K562 (cell line): ENCODE measurements around the gene WSCD1.

Experiments used
- ATF3 ChIP-seq, 2 experiments: fragments of 450-650 bp in 1 of 2; sonication (generic) in 1 of 2; formaldehyde crosslinking in 1 of 2; IDR thresholded peaks in 1 of 2; conservative IDR thresholded peaks in 1 of 2; 2 replicates each; pipeline versions ENCODE4 v1.6.1 to v1.8.1; 2016 to 2023; ENCODE audit warnings: mild to moderate bottlenecking in 2 of 2, moderate library complexity in 2 of 2, inconsistent platforms in 1 of 2, missing genetic modification reagents in 1 of 2
- CTCF ChIP-seq, 3 experiments: IDR thresholded peaks in 2 of 3; conservative IDR thresholded peaks in 1 of 3; 2 replicates each; pipeline ENCODE4 v1.5.1; 2011 to 2012; ENCODE audit warnings: low read length in 3 of 3, mild to moderate bottlenecking in 3 of 3, control low read depth in 2 of 3, improper control_type of control experiment in 1 of 3, inconsistent platforms in 1 of 3, low read depth in 1 of 3, mixed read lengths in 1 of 3, moderate library complexity in 1 of 3; ENCODE audit not compliant: insufficient read depth in 2 of 3
- ETV1 ChIP-seq: fragments of 450-650 bp; conservative IDR thresholded peaks from 2 replicates; pipeline ENCODE4 v1.6.1; 2016; ENCODE audit warnings: missing genetic modification characterization, control low read depth, low read depth, missing compliant biosample characterization
- GABPA ChIP-seq: fragments of 200-800 bp; sonication (Bioruptor generic); conservative IDR thresholded peaks from 2 replicates; pipeline ENCODE4 v1.6.1; 2016; ENCODE audit warnings: low read depth, missing genetic modification characterization, missing compliant biosample characterization
- HNRNPK ChIP-seq: fragments of 200-400 bp; formaldehyde crosslinking; IDR thresholded peaks from one replicate; pipeline ENCODE4 v1.6.1; 2018; ENCODE audit warnings: mild to moderate bottlenecking, low read depth, low read length; ENCODE audit not compliant: poor library complexity, severe bottlenecking
- ILK ChIP-seq: fragments of 450-650 bp; IDR thresholded peaks from 2 replicates; pipeline ENCODE4 v1.6.1; 2016; ENCODE audit warnings: missing genetic modification characterization, low read depth, mild to moderate bottlenecking, missing compliant biosample characterization, moderate library complexity, borderline replicate concordance
- NFE2L1 ChIP-seq: fragments of 450-650 bp; IDR thresholded peaks from 2 replicates; pipeline ENCODE4 v1.6.1; 2016; ENCODE audit warnings: missing genetic modification characterization, low read depth, mild to moderate bottlenecking, missing compliant biosample characterization, moderate library complexity, borderline replicate concordance
- POLR2AphosphoS5 ChIP-seq: IDR thresholded peaks from 2 replicates; pipeline ENCODE4 v1.6.1; 2011; ENCODE audit warnings: mild to moderate bottlenecking, low read depth, low read length, moderate library complexity; ENCODE audit not compliant: control insufficient read depth, insufficient read depth
- RBM39 ChIP-seq: fragments of 200-400 bp; formaldehyde crosslinking; optimal IDR thresholded peaks from 2 replicates; pipeline ENCODE3; 2018; ENCODE audit warnings: low read depth, low read length
- SP1 ChIP-seq: sonication (generic); formaldehyde crosslinking; IDR thresholded peaks from 2 replicates; pipeline ENCODE4 v1.8.1; 2022; ENCODE audit warnings: mild to moderate bottlenecking, missing genetic modification reagents
- ZFP36 ChIP-seq: fragments of 150-350 bp; IDR thresholded peaks from 2 replicates; pipeline ENCODE4 v1.6.1; 2018; ENCODE audit warnings: low read length, low read depth; ENCODE audit not compliant: partially characterized antibody
- ZNF644 ChIP-seq: fragments of 200-800 bp; sonication (Bioruptor generic); IDR thresholded peaks from 2 replicates; pipeline ENCODE4 v1.6.1; 2016; ENCODE audit warnings: low read depth, missing genetic modification characterization, missing compliant biosample characterization

GRCh38 chr17:6108987-6109386 is 38.8 kb downstream of the WSCD1 start:
- no peak for TF ChIP-seq HNRNPK
- no peak for TF ChIP-seq GABPA (tag)
- TF ChIP-seq CTCF (IDR thresholded peaks at IDR 0.05 in 2 of 3, conservative IDR thresholded peaks at IDR 0.05 in 1 of 3; ENCODE audit: insufficient read depth in 2 of 3, low read depth in 1 of 3, low read length in 3 of 3) = no peak
- no peak for TF ChIP-seq NFE2L1 (tag)
- no peak for TF ChIP-seq ZFP36
- TF ChIP-seq RBM39 = no peak
- TF ChIP-seq ILK = no peak
- TF ChIP-seq ATF3 (IDR thresholded peaks at IDR 0.05) = no peak
- no peak for TF ChIP-seq ATF3 (CRISPR knock-in tag; conservative IDR thresholded peaks at IDR 0.05)
- TF ChIP-seq SP1 = no peak
- TF ChIP-seq POLR2AphosphoS5 = no peak
- no peak for TF ChIP-seq ETV1 (tag)
- no peak for TF ChIP-seq ZNF644
